ENCODE data around the gene CYP24A1. TPM values are rescaled to one million over a fixed set of nuclear protein-coding genes. Genes with fewer than 3 reads are reported as not detected.

CYP24A1 gene
- total RNA-seq, 4 donors from 2014 or later = 1.3 to 12.3 (median 8.9) TPM

DNA sequence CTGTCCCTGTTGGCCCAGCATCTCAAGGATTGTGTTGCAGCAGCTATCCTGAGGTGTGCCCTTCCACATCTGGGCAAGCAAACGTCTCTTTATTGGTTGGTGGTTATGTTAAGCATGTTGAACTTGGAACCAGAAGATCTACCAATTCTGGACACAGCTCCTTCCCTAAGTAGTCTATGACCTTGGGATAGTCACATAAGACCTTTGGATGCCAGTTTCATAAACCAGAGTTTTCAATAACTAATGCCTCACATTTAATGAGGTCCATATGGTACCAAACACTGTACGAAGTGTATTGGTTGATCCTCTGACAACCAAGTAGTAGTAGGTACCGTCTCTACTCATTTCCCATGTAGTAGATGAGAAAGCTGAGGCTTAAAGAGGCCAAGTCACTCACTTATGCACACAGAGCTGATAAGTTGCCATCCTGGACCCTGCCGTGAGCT lies 3.7 kb downstream of the CYP24A1 start:
- H3K27me3 ChIP-seq = peaks cover 0 to 77% (median 2%) of the 10 kb centered on the region in 4 donors
- DNase-seq = no peak
- H3K4me3 ChIP-seq = no peak overlapping the region
- 66 to 68% methylated on average over 2 to 4 of the region's 4 CpGs for WGBS, 2 donors
- H3K9me3 ChIP-seq = no peaks in the 10 kb centered on the region
- TF ChIP-seq, protein P1, sequence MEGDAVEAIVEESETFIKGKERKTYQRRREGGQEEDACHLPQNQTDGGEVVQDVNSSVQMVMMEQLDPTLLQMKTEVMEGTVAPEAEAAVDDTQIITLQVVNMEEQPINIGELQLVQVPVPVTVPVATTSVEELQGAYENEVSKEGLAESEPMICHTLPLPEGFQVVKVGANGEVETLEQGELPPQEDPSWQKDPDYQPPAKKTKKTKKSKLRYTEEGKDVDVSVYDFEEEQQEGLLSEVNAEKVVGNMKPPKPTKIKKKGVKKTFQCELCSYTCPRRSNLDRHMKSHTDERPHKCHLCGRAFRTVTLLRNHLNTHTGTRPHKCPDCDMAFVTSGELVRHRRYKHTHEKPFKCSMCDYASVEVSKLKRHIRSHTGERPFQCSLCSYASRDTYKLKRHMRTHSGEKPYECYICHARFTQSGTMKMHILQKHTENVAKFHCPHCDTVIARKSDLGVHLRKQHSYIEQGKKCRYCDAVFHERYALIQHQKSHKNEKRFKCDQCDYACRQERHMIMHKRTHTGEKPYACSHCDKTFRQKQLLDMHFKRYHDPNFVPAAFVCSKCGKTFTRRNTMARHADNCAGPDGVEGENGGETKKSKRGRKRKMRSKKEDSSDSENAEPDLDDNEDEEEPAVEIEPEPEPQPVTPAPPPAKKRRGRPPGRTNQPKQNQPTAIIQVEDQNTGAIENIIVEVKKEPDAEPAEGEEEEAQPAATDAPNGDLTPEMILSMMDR (IDR thresholded peaks at IDR 0.05) = no peak
- TF ChIP-seq POLR2A (IDR thresholded peaks at IDR 0.05) = no peak
- intact Hi-C loops (cut with DNase I) = no loop called here
- no peak overlapping the region for H3K27ac ChIP-seq
- peaks cover 16 to 27% (median 17%) of the 10 kb centered on the region in 3 donors for H3K4me1 ChIP-seq
- no peaks in the 10 kb centered on the region for H3K36me3 ChIP-seq

DNA sequence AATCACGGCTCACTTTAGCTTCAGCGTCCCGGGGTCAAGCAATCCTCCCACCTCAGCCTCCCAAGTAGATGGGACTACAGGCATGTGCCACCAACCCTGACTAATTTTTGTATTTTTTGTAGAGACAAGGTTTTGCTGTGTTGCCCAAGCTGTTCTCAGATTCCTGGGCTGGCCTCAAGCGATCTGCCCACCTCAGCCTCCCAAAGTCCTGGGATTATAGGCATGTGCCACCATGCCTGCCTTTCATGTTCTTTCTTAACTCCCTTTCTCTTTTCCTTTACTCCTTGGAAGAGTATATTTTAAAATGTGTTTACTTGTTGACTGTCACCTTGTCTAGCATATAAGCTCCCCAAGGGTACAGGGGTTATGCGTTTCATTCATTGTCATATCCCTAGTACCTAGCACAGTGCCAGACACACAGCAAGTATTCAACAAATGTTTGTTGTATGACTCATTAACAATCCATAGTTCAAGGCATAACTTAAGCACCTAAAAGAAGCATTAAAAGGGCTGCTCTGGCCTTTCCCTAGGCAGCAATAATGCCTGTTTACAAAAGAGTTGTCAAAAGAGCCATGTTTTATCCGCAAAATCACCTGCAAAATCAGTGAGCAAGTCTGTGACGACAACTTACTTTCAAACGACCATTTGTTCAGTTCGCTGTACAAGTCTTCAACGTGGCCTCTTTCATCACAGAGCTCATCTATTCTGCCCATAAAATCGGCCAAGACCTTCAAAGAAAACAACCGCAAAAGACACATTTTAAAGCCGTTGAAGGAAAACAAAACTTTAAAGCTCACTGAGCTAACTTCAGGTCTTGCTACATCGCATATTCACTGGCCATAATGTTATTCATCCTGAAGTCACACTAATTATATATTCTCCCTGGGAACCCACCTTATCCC lies 4.6 kb downstream of the CYP24A1 start:
- no peak for DNase-seq
- H3K27me3 ChIP-seq = peaks cover 0 to 69% (median 2%) of the 10 kb centered on the region in 4 donors
- no peak overlapping the region for H3K27ac ChIP-seq
- no peak overlapping the region for H3K4me3 ChIP-seq
- no peaks in the 10 kb centered on the region for H3K9me3 ChIP-seq
- intact Hi-C loops (cut with DNase I) = no loop called here
- no peaks in the 10 kb centered on the region for H3K36me3 ChIP-seq
- peaks cover 16 to 19% (median 17%) of the 10 kb centered on the region in 3 donors for H3K4me1 ChIP-seq
- TF ChIP-seq POLR2A (IDR thresholded peaks at IDR 0.05) = no peak
- TF ChIP-seq, protein P1 (IDR thresholded peaks at IDR 0.05) = no peak
- 66 to 70% methylated on average over 14 of the region's 14 CpGs for WGBS, 2 donors

DNA sequence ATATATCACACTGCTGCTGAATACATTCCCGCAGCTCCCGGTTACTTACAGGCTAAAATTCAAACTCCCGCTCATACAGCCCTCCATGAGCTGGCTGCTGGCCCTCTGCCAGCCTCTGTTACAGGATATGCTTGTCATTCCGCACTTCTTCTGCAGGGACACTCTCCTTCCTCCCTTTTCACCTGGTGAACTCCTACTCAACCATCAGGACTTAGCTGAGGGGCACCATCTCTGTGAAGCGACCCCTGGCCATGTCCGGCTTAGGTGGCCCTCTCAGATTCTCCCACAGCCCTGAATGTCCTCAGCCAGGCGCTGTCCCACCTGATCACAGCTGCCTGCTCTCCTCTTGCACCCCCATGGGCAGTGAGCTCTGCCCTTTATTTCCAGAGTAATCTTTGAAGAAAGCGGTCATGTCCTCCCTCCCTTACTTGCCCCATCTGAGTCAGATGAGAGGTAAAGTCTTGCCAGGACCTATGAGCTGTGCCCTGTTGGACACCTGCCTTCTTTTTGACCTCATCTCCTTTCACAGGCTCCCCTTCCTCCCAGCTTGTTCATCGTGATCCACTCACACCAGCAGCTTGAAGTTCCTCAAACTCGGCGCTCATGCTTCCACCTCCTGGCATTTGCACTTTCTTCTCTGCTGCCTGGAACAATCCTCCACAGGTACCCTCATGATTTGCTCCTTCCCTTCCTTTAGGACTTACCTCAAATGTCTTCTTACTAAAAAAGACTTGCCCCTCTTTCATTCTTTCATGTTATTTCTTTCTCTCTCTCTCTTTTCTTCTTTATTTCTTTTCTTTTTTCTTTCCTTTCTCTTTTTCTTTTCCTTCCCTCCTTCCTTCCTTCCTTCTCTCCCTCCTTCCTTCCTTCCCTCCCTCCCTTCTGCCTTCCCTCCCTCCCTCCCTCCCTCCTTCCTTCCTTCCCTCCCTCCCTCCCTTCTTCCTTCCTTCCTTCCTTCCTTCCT lies 5.6 kb downstream of the CYP24A1 start:
- no peak overlapping the region for H3K4me3 ChIP-seq
- WGBS, 2 donors = 50 to 66% methylated on average over 11 of the region's 11 CpGs
- peaks cover 7 to 9% (median 7%) of the 10 kb centered on the region in 3 donors for H3K4me1 ChIP-seq
- H3K27ac ChIP-seq = no peak overlapping the region
- DNase-seq = no peak
- H3K9me3 ChIP-seq = no peaks in the 10 kb centered on the region
- TF ChIP-seq POLR2A (IDR thresholded peaks at IDR 0.05) = no peak
- TF ChIP-seq, protein P1 (IDR thresholded peaks at IDR 0.05) = no peak
- H3K27me3 ChIP-seq = peaks cover 0 to 59% (median 0%) of the 10 kb centered on the region in 4 donors
- intact Hi-C loops (cut with DNase I) = no loop called here
- no peaks in the 10 kb centered on the region for H3K36me3 ChIP-seq

DNA sequence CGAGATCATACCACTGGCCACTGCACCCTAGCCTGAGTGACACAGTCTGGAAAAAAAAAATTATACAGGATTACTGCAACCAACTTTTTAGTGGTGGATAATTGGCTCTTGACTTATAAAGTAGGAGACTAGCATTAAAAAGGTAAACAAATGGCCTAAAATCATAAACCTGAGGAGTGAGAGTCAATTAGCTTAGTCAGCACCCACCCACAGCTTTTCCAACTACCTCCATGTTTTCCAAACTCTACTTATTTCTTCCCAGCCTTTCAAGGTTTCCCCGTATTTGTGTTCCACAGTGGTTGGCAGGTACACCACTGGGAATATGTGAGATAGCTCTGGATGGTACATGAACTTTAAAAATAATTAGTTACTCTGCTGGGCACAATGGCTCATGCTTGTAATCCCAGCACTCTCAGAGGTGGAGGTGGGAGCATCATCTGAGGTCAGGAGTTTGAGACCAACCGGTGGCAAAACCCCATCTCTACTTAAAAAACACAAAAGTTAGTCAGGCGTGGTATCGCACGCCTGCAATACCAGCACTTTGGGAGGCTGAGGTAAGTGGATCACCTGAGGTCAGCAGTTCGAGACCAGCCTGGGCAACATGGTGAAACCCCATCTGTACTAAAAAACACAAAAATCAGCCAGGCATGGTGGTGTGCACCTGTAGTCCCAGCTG lies 6.7 kb downstream of the CYP24A1 start:
- TF ChIP-seq, protein P1 (IDR thresholded peaks at IDR 0.05) = no peak
- no peak for TF ChIP-seq POLR2A (IDR thresholded peaks at IDR 0.05)
- Histone ChIP-seq H3K36me3 (no peaks in the 10 kb centered on the region), H3K4me3 (no peak overlapping the region), H3K27me3 (peaks cover 0 to 48% (median 0%) of the 10 kb centered on the region in 4 donors), H3K27ac (no peak overlapping the region), H3K9me3 (no peaks in the 10 kb centered on the region), H3K4me1 (no peaks in the 10 kb centered on the region)
- no peak for DNase-seq
- WGBS, 2 donors = 79 to 93% methylated on average over 7 of the region's 7 CpGs
- intact Hi-C loops (cut with DNase I) = no loop called here

Data from esophagus squamous epithelium (tissue), 5 donors.